Astrocyte (in vitro differentiated cells and primary cell): ENCODE data around the gene RAB22A. TPM values are rescaled to one million over a fixed set of nuclear protein-coding genes. Genes with fewer than 3 reads are reported as not detected.

ENCODE experiments used
- DNase-seq: peaks from one replicate; pipeline ENCODE4 v3.0.0-alpha.2; 2010; ENCODE audit warnings: low read depth
- FAIRE-seq: peaks from 2 replicates; lab custom pipeline; 2011; peaks lifted over from hg19 to GRCh38; lab: Jason Lieb, UNC
- H2AFZ ChIP-seq: 2 replicates; pipeline ENCODE4 v1.6.0; 2012; ENCODE audit warnings: low read depth, low read length, inconsistent platforms
- H3K27ac ChIP-seq: 2 replicates; pipeline ENCODE4 v1.5.1; 2011; ENCODE audit warnings: low read depth, low read length, inconsistent platforms
- H3K27me3 ChIP-seq: 2 replicates; pipeline ENCODE4 v1.6.0; 2011; ENCODE audit warnings: low read length, inconsistent platforms; ENCODE audit not compliant: insufficient read depth
- H3K36me3 ChIP-seq: 2 replicates; pipeline ENCODE4 v1.5.1; 2011; ENCODE audit warnings: low read length, inconsistent platforms; ENCODE audit not compliant: insufficient read depth
- H3K4me1 ChIP-seq: 2 replicates; pipeline ENCODE4 v1.5.1; 2011; ENCODE audit warnings: low read length, inconsistent platforms; ENCODE audit not compliant: insufficient read depth
- H3K4me2 ChIP-seq: 2 replicates; pipeline ENCODE4 v1.6.0; 2012; ENCODE audit warnings: low read length, inconsistent platforms
- H3K4me3 ChIP-seq: 2 replicates; pipeline ENCODE4 v1.5.1; 2011; ENCODE audit warnings: low read depth, mild to moderate bottlenecking, low read length, inconsistent platforms; ENCODE audit not compliant: insufficient read depth
- H3K79me2 ChIP-seq: 2 replicates; pipeline ENCODE4 v1.6.0; 2012; ENCODE audit warnings: mild to moderate bottlenecking, low read length, inconsistent platforms; ENCODE audit not compliant: insufficient read depth
- H3K9ac ChIP-seq: 2 replicates; pipeline ENCODE4 v1.6.0; 2012; ENCODE audit warnings: mild to moderate bottlenecking, low read length, inconsistent platforms
- H3K9me3 ChIP-seq: 2 replicates; pipeline ENCODE4 v1.5.1; 2012; ENCODE audit warnings: low read depth, mild to moderate bottlenecking, low read length, inconsistent platforms; ENCODE audit not compliant: insufficient read depth
- H4K20me1 ChIP-seq: 2 replicates; pipeline ENCODE4 v1.6.0; 2012; ENCODE audit warnings: low read length, inconsistent platforms; ENCODE audit not compliant: insufficient read depth
- H3K27ac Mint-ChIP-seq: one replicate; pipeline ENCODE4 v1.8.0; 2021; ENCODE audit warnings: mild to moderate bottlenecking, mixed read lengths; ENCODE audit not compliant: unreplicated experiment
- H3K27me3 Mint-ChIP-seq: one replicate; pipeline ENCODE4 v1.8.0; 2021; ENCODE audit warnings: low read depth, mixed read lengths; ENCODE audit not compliant: unreplicated experiment
- H3K36me3 Mint-ChIP-seq: one replicate; pipeline ENCODE4 v1.8.0; 2021; ENCODE audit warnings: low read depth, mixed read lengths; ENCODE audit not compliant: unreplicated experiment
- H3K4me1 Mint-ChIP-seq: one replicate; pipeline ENCODE4 v1.8.0; 2021; ENCODE audit warnings: low read depth, mixed read lengths; ENCODE audit not compliant: unreplicated experiment
- H3K4me3 Mint-ChIP-seq: one replicate; pipeline ENCODE4 v1.8.0; 2021; ENCODE audit warnings: mild to moderate bottlenecking, moderate library complexity, mixed read lengths; ENCODE audit not compliant: unreplicated experiment
- H3K9me3 Mint-ChIP-seq: one replicate; pipeline ENCODE4 v1.8.0; 2021; ENCODE audit warnings: mild to moderate bottlenecking, mixed read lengths; ENCODE audit not compliant: unreplicated experiment
- CTCF ChIP-seq: IDR thresholded peaks from 2 replicates; pipeline ENCODE4 v1.5.1; 2011; ENCODE audit warnings: low read depth, mild to moderate bottlenecking, inconsistent platforms, low read length, moderate library complexity; ENCODE audit not compliant: insufficient read depth
- EZH2 ChIP-seq: IDR thresholded peaks from 2 replicates; pipeline ENCODE4 v1.6.1; 2012; ENCODE audit warnings: mild to moderate bottlenecking, low read length, inconsistent platforms; ENCODE audit not compliant: insufficient read depth
- total RNA-seq: library from RNA; stranded (reverse); gene quantifications from 2 replicates; pipeline ENCODE4 v1.2.1, GENCODE V29; 2021

Gene RAB22A
- total RNA-seq, 1 donor from 2014 or later: 16.6 TPM

- Histone ChIP-seq H3K36me3 (peaks cover 4% of the 10 kb centered on the region), H3K4me1 (no peaks in the 10 kb centered on the region), H4K20me1 (peaks cover 91% of the 10 kb centered on the region), H3K4me3 (no peak overlapping the region), H3K79me2 (peaks cover 98% of the 10 kb centered on the region), H3K9ac (no peak overlapping the region), H3K27me3 (no peaks in the 10 kb centered on the region), H3K4me2 (no peak overlapping the region), H3K9me3 (no peaks in the 10 kb centered on the region), H3K27ac (no peak overlapping the region), H2AFZ (no peak overlapping the region)
- no peaks in the 10 kb centered on the region for H3K9me3 Mint-ChIP-seq
- H3K27ac Mint-ChIP-seq: no peak overlapping the region
- FAIRE-seq (no peak), DNase-seq (no peak)
- H3K36me3 Mint-ChIP-seq: peaks cover 8% of the 10 kb centered on the region
- H3K4me3 Mint-ChIP-seq: no peak overlapping the region
- H3K4me1 Mint-ChIP-seq: peaks cover 6% of the 10 kb centered on the region
- no peaks in the 10 kb centered on the region for H3K27me3 Mint-ChIP-seq
- no peak for TF ChIP-seq CTCF
- no peak for TF ChIP-seq EZH2
Observed at GRCh38 chr20:58401162-58401561, 91.6 kb downstream of the RAB22A start.

- Mint-ChIP-seq H3K27me3 (no peaks in the 10 kb centered on the region), H3K36me3 (peaks cover 8% of the 10 kb centered on the region), H3K9me3 (no peaks in the 10 kb centered on the region), H3K4me3 (no peak overlapping the region), H3K27ac (no peak overlapping the region), H3K4me1 (peaks cover 11% of the 10 kb centered on the region)
- Histone ChIP-seq H3K36me3 (peaks cover 4% of the 10 kb centered on the region), H3K27ac (no peak overlapping the region), H4K20me1 (peaks cover 95% of the 10 kb centered on the region), H3K9ac (no peak overlapping the region), H3K4me1 (peaks cover 9% of the 10 kb centered on the region), H3K79me2 (peaks cover 99% of the 10 kb centered on the region), H3K9me3 (no peaks in the 10 kb centered on the region), H3K4me2 (no peak overlapping the region), H2AFZ (no peak overlapping the region), H3K27me3 (no peaks in the 10 kb centered on the region), H3K4me3 (no peak overlapping the region)
- no peak for TF ChIP-seq CTCF
- no peak for TF ChIP-seq EZH2
- FAIRE-seq (no peak), DNase-seq (no peak)
Observed at GRCh38 chr20:58402305-58402704, 92.8 kb downstream of the RAB22A start.

GRCh38 chr20:58402827-58403226 lies 93.3 kb downstream of the RAB22A start:
- no peak overlapping the region for H3K4me2 ChIP-seq
- no peak overlapping the region for H3K9ac ChIP-seq
- no peak for TF ChIP-seq EZH2
- no peak for TF ChIP-seq CTCF
- no peak overlapping the region for H3K27ac ChIP-seq
- H2AFZ ChIP-seq: no peak overlapping the region
- no peak overlapping the region for H3K4me3 ChIP-seq
- no peaks in the 10 kb centered on the region for H3K9me3 ChIP-seq
- H3K27me3 ChIP-seq: no peaks in the 10 kb centered on the region
- FAIRE-seq (no peak), DNase-seq (no peak)
- Mint-ChIP-seq H3K36me3 (peaks cover 6% of the 10 kb centered on the region), H3K4me3 (no peak overlapping the region), H3K9me3 (no peaks in the 10 kb centered on the region), H3K27me3 (no peaks in the 10 kb centered on the region), H3K27ac (no peak overlapping the region), H3K4me1 (peaks cover 12% of the 10 kb centered on the region)
- H3K36me3 ChIP-seq: peaks cover 1% of the 10 kb centered on the region
- H3K4me1 ChIP-seq: peaks cover 9% of the 10 kb centered on the region
- peaks cover 99% of the 10 kb centered on the region for H3K79me2 ChIP-seq
- H4K20me1 ChIP-seq: peaks cover 91% of the 10 kb centered on the region
